Coronary artery (tissue), 2 donors: Measurements from ENCODE around the gene SOX5.

Experiments
- DNase-seq: peaks from one replicate; pipeline ENCODE4 v3.0.0-alpha.2; 2017; ENCODE audit warnings: low spot score
- H3K27ac ChIP-seq, 2 donors: fragments of 200-600 bp; sonication (generic); one replicate each; pipeline ENCODE4 v1.5.1; 2016 to 2019
- H3K4me3 ChIP-seq: fragments of 200-600 bp; sonication (generic); 2 replicates; pipeline ENCODE4 v1.5.1; 2016; ENCODE audit warnings: mild to moderate bottlenecking, moderate library complexity
- TF ChIP-seq, protein P1 (sequence below): fragments of 200-600 bp; sonication (generic); IDR thresholded peaks from one replicate; pipeline ENCODE4 v1.5.1; 2019; ENCODE audit warnings: antibody characterized with exemption

Gene SOX5

DNA sequence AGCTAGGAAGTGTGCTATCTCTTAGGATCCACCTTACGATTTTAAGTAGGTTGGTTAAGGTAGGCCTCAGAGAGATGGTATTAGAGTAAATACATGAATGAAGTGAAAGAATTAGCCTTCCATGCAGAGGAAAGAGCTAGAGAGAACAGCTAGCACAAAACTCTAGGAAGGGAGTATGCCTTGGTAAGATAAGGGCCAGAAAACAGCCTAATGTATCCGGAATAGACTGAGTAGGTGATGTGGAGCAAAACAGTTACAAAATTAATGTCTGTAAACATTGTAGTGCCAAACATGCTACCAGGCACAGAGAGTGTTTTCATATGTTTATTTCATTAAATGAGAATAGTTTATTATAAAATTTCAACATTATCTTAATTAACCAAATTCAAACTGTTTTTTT, 315.1 kb downstream of the SOX5 start:
- DNase-seq, result no peak
- no peak overlapping the region for H3K4me3 ChIP-seq
- H3K27ac ChIP-seq, result no peak overlapping the region
- TF ChIP-seq, protein P1, sequence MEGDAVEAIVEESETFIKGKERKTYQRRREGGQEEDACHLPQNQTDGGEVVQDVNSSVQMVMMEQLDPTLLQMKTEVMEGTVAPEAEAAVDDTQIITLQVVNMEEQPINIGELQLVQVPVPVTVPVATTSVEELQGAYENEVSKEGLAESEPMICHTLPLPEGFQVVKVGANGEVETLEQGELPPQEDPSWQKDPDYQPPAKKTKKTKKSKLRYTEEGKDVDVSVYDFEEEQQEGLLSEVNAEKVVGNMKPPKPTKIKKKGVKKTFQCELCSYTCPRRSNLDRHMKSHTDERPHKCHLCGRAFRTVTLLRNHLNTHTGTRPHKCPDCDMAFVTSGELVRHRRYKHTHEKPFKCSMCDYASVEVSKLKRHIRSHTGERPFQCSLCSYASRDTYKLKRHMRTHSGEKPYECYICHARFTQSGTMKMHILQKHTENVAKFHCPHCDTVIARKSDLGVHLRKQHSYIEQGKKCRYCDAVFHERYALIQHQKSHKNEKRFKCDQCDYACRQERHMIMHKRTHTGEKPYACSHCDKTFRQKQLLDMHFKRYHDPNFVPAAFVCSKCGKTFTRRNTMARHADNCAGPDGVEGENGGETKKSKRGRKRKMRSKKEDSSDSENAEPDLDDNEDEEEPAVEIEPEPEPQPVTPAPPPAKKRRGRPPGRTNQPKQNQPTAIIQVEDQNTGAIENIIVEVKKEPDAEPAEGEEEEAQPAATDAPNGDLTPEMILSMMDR, result no peak

DNA sequence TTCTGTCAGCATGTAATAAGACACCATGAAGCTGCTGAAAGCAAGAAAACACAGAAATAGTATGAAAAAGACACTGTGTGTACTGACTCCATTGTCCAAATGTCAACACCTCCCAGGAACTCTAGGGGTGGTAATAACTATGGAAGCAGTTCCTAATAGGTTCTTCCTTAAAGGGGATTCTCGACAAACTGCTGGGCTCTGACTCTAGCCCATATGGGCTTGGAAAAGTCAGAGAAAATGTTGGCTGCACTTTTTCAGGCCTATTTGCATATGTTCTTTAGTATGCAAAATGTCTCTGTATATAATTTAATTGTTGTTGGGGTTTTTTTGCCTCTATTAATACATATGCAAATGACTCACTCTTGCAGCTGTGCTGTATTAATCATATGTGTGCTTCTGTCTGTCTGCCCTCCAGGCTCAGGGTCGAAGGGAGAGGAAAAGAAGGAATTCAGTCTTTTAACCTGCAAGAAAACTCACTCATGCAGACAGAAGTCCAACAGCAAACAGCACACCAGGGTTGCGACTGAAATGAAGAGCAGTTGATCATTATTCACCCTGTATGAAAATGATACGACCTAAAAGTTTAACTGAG, 317.6 kb downstream of the SOX5 start:
- Histone ChIP-seq H3K27ac (no peak overlapping the region), H3K4me3 (no peak overlapping the region)
- no peak for DNase-seq
- TF ChIP-seq, protein P1, result no peak

DNA sequence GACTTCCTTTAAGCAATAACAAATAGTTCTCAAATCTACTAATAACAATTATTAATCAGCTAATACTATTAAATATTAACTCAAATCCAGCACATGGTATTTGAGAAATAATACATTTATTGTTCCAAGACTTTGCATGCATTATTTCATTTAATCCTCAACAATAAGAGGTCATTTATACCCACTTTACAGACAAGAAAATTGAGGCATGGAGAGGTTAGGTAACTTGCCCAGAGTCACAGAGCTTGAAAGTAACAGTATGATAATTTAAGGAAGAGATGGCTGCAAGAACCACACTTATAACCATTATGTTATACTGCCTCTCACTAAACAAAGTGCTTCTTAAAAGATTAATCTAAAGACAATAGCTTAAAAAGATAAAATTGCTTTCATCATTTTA, 318.9 kb downstream of the SOX5 start:
- DNase-seq, result no peak
- TF ChIP-seq, protein P1, result no peak
- Histone ChIP-seq H3K4me3 (no peak overlapping the region), H3K27ac (no peak overlapping the region)

GRCh38 chr12:23628806-23629205, 320.7 kb downstream of the SOX5 start:
- TF ChIP-seq, protein P1, result no peak
- Histone ChIP-seq H3K27ac (no peak overlapping the region), H3K4me3 (no peak overlapping the region)
- DNase-seq, result no peak

- TF ChIP-seq, protein P1, result no peak
- H3K27ac ChIP-seq, result no peak overlapping the region
- H3K4me3 ChIP-seq, result no peak overlapping the region
- DNase-seq, result no peak
Observed at GRCh38 chr12:23626791-23627190, 322.7 kb downstream of the SOX5 start.

DNA sequence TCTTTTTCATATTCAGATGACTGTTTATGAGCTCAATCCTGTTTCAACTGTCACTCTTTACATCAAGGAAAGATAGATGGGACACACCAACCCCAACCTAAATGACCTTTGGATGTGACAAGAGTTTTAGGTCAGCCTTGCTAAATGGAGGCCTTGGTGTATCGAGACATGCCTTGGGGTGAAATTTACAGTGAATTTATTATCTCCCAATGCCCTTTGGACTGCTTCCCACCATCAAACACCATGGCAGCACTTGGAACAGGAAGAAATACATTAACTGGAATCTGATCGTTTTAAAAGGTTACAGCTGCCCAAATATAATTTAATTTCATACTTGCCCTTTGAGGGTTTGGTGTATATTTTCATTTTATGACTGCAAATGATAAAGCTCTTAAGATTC, 327.6 kb downstream of the SOX5 start:
- H3K4me3 ChIP-seq, result no peak overlapping the region
- DNase-seq, result no peak
- TF ChIP-seq, protein P1, result no peak
- H3K27ac ChIP-seq, result no peak overlapping the region

- TF ChIP-seq, protein P1, result no peak
- Histone ChIP-seq H3K27ac (no peak overlapping the region), H3K4me3 (no peak overlapping the region)
- DNase-seq, result no peak
Observed at GRCh38 chr12:23618718-23619117, 330.8 kb downstream of the SOX5 start.
